SU-DHL-6 (cell line): ENCODE data around the gene GDNF.

Source experiments
- H2AFZ ChIP-seq: fragments of 200-600 bp; sonication (generic); 2 replicates; pipeline ENCODE4 v1.6.1; 2014; ENCODE audit warnings: low read depth, mild to moderate bottlenecking, moderate library complexity, mixed read lengths, antibody characterized with exemption, low read length; ENCODE audit not compliant: severe bottlenecking
- H3F3A ChIP-seq: fragments of 200-600 bp; shearing (Covaris generic); 2 replicates; pipeline ENCODE4 v1.6.0; 2016; ENCODE audit warnings: antibody characterized with exemption, mild to moderate bottlenecking; ENCODE audit not compliant: insufficient read depth
- H3K27ac ChIP-seq: fragments of 200-600 bp; sonication (generic); 2 replicates; pipeline ENCODE4 v1.5.1; 2016; ENCODE audit warnings: low read depth, mild to moderate bottlenecking, low read length, moderate library complexity, mixed read lengths
- H3K27me3 ChIP-seq: fragments of 200-600 bp; sonication (generic), shearing (Covaris generic); 2 replicates; pipeline ENCODE4 v1.6.0; 2014; ENCODE audit warnings: mild to moderate bottlenecking, low read length
- H3K36me3 ChIP-seq: fragments of 200-600 bp; sonication (generic); 2 replicates; pipeline ENCODE4 v1.6.1; 2014; ENCODE audit warnings: mild to moderate bottlenecking, low read length, mixed read lengths
- H3K4me2 ChIP-seq: fragments of 300-600, 200-600 bp; shearing (Covaris generic), sonication (generic); 2 replicates; pipeline ENCODE4 v1.6.0; 2014; ENCODE audit warnings: low read length, low read depth, mild to moderate bottlenecking; ENCODE audit not compliant: poor library complexity, severe bottlenecking
- H3K4me3 ChIP-seq: fragments of 200-600 bp; sonication (generic); 2 replicates; pipeline ENCODE4 v1.5.1; 2014; ENCODE audit warnings: antibody characterized with exemption, low read length, mild to moderate bottlenecking, mixed read lengths; ENCODE audit not compliant: insufficient read depth, poor library complexity, severe bottlenecking
- H3K79me2 ChIP-seq: fragments of 200-600 bp; sonication (generic); 2 replicates; pipeline ENCODE4 v1.6.1; 2014; ENCODE audit warnings: mild to moderate bottlenecking, low read length, moderate library complexity; ENCODE audit not compliant: insufficient read depth
- H3K9ac ChIP-seq: fragments of 200-600 bp; sonication (generic); 2 replicates; pipeline ENCODE4 v1.7.0; 2014; ENCODE audit warnings: mild to moderate bottlenecking, low read length
- H3K9me2 ChIP-seq: fragments of 200-600 bp; sonication (generic); replicated peaks from 2 replicates; pipeline ENCODE4 v1.6.1; 2014; ENCODE audit warnings: low read length; ENCODE audit not compliant: insufficient read depth
- H3K9me3 ChIP-seq: fragments of 200-600 bp; sonication (generic); 2 replicates; pipeline ENCODE4 v1.6.1; 2014; ENCODE audit warnings: low read length, mixed read lengths; ENCODE audit not compliant: insufficient read depth
- H4K20me1 ChIP-seq: fragments of 200-600 bp; sonication (generic); 2 replicates; pipeline ENCODE4 v1.6.1; 2014; ENCODE audit warnings: low read depth, mild to moderate bottlenecking, antibody characterized with exemption, low read length, moderate library complexity, mixed read lengths
- EZH2phosphoT487 ChIP-seq: fragments of 200-600 bp; sonication (generic), shearing (Covaris generic); conservative IDR thresholded peaks from 2 replicates; pipeline ENCODE4 v1.6.1; 2018; ENCODE audit warnings: mild to moderate bottlenecking, antibody characterized with exemption, low read length, moderate library complexity, mixed read lengths
- TF ChIP-seq, protein P1 (sequence below): fragments of 200-600 bp; sonication (generic); IDR thresholded peaks from one replicate; pipeline ENCODE4 v1.5.1; 2017; ENCODE audit warnings: antibody characterized with exemption, mild to moderate bottlenecking, low read length, moderate library complexity; ENCODE audit not compliant: insufficient read depth, poor library complexity, severe bottlenecking

The GDNF gene

DNA sequence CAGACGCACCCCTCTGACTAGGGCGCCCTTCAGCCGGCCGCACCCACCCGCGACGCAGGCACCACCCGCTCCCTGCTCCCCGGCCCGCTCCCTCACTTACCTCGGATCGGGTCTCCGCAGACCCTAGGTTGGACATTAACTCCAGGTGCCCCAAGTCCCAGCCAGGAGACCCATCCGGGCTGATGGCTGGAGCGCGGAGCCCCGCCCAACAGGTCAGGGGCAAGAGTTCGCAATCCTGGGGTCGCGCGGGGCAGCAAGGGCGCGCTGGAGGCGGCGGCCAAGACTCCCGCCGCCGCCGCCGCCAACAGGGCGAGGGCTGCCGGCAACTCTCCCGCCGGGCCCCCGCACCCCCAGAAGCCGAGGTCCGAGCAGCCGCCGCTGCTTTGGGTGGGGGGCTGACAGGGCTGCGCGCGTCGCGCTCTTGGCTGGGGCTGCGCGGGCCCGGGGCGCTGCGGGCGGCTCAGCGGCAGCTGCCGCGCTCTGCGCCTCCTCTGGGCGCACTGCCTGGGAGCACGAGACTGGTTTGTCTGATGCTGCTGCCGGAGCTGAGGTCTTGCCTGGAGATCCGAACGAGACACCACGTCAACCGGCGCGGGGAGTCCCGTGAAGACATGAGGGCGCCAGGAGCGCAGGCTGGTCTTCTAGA is at the start of gene GDNF:
GDNF (minus strand) TSS at position 635 of the 646 bp plus-strand sequence. CDS start 5,245 bp downstream, outside the sequence.
- Histone ChIP-seq H3K4me2 (no peak within 1 kb of the TSS), H2AFZ (no peak within 1 kb of the TSS), H4K20me1 (no peaks in the 10 kb centered on the region), H3K9ac (no peak within 1 kb of the TSS), H3K4me3 (no peak within 1 kb of the TSS), H3F3A (no peaks in the 10 kb centered on the region), H3K9me3 (no peaks in the 10 kb centered on the region), H3K27me3 (no peaks in the 10 kb centered on the region), H3K36me3 (no peaks in the 10 kb centered on the region), H3K27ac (no peak within 1 kb of the TSS), H3K9me2 (no peaks in the 10 kb centered on the region), H3K79me2 (no peaks in the 10 kb centered on the region)
- TF ChIP-seq, protein P1, sequence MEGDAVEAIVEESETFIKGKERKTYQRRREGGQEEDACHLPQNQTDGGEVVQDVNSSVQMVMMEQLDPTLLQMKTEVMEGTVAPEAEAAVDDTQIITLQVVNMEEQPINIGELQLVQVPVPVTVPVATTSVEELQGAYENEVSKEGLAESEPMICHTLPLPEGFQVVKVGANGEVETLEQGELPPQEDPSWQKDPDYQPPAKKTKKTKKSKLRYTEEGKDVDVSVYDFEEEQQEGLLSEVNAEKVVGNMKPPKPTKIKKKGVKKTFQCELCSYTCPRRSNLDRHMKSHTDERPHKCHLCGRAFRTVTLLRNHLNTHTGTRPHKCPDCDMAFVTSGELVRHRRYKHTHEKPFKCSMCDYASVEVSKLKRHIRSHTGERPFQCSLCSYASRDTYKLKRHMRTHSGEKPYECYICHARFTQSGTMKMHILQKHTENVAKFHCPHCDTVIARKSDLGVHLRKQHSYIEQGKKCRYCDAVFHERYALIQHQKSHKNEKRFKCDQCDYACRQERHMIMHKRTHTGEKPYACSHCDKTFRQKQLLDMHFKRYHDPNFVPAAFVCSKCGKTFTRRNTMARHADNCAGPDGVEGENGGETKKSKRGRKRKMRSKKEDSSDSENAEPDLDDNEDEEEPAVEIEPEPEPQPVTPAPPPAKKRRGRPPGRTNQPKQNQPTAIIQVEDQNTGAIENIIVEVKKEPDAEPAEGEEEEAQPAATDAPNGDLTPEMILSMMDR: no peak
- TF ChIP-seq EZH2phosphoT487: no peak

DNA sequence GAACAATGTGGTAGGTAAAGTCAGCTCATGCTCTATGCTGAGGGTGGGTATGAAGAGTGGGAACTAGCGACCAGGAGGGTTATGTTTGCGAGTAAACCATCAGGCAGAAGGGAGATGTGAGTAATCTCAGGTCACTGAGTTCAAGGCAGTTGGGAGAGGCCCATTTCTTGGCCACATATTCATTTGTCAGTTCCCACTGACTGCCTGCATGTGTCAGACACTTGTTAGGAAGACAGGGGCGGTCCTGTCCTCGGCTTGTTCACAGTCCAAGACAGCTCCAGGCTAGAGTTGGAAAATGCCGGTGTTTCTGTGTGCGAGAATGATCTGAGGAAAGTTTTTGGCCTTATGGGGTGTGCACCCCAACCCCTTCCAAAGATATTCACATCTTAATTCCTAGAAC is 48.6 kb upstream of the GDNF start:
- Histone ChIP-seq H3K9me3 (no peaks in the 10 kb centered on the region), H3K36me3 (no peaks in the 10 kb centered on the region), H3F3A (no peaks in the 10 kb centered on the region), H3K4me2 (no peak overlapping the region), H3K27me3 (0 out of 2 replicates have a peak, but pooled peaks cover 2% of the 10 kb centered on the region), H4K20me1 (no peaks in the 10 kb centered on the region), H3K4me3 (no peak overlapping the region), H3K79me2 (no peaks in the 10 kb centered on the region), H3K9me2 (no peaks in the 10 kb centered on the region), H3K27ac (no peak overlapping the region), H2AFZ (no peak overlapping the region), H3K9ac (no peak overlapping the region)
- no peak for TF ChIP-seq EZH2phosphoT487
- TF ChIP-seq, protein P1: no peak

GRCh38 chr5:37886242-37886905 is 46.5 kb upstream of the GDNF start:
- no peaks in the 10 kb centered on the region; the same call in 1 of the 2 replicates for H3K9me3 ChIP-seq
- H3K9me2 ChIP-seq: no peaks in the 10 kb centered on the region
- no peak overlapping the region for H3K9ac ChIP-seq
- no peak overlapping the region for H2AFZ ChIP-seq
- no peak overlapping the region for H3K4me3 ChIP-seq
- TF ChIP-seq EZH2phosphoT487: no peak
- TF ChIP-seq, protein P1: no peak
- no peaks in the 10 kb centered on the region for H3F3A ChIP-seq
- H3K36me3 ChIP-seq: no peaks in the 10 kb centered on the region
- no peak overlapping the region for H3K4me2 ChIP-seq
- H3K27me3 ChIP-seq: 0 out of 2 replicates have a peak, but pooled peaks cover 2% of the 10 kb centered on the region
- no peaks in the 10 kb centered on the region for H3K79me2 ChIP-seq
- H4K20me1 ChIP-seq: no peaks in the 10 kb centered on the region
- H3K27ac ChIP-seq: no peak overlapping the region
